Astrocyte (in vitro differentiated cells and primary cell): ENCODE measurements around the gene ZFPM1.

Source experiments
- EZH2 ChIP-seq: IDR thresholded peaks from 2 replicates; pipeline ENCODE4 v1.6.1; 2012; ENCODE audit warnings: mild to moderate bottlenecking, low read length, inconsistent platforms; ENCODE audit not compliant: insufficient read depth
- TF ChIP-seq, protein P1 (sequence below): IDR thresholded peaks from 2 replicates; pipeline ENCODE4 v1.5.1; 2011; ENCODE audit warnings: low read depth, mild to moderate bottlenecking, inconsistent platforms, low read length, moderate library complexity; ENCODE audit not compliant: insufficient read depth

DNA sequence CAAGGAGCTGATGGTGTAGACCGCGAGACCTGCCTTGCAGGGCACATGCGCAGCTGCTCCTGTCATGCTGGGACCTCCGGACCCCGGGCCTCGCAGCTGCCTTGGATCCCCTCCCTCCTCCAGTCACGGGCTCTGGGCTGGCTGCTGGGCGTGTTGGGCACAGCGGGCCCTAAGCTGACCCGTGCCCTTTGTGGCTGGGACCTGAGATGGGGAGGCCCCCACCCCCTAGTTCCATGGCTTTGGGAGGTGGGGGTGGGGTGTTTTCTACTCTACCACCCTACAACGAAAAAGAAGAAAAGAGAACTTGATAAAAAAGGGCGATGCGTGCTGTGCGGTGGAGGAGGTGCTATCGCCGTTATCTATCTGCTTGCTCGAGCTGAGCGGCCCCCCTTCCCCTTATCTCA lies 14.5 kb downstream of the ZFPM1 start:
- TF ChIP-seq, protein P1, sequence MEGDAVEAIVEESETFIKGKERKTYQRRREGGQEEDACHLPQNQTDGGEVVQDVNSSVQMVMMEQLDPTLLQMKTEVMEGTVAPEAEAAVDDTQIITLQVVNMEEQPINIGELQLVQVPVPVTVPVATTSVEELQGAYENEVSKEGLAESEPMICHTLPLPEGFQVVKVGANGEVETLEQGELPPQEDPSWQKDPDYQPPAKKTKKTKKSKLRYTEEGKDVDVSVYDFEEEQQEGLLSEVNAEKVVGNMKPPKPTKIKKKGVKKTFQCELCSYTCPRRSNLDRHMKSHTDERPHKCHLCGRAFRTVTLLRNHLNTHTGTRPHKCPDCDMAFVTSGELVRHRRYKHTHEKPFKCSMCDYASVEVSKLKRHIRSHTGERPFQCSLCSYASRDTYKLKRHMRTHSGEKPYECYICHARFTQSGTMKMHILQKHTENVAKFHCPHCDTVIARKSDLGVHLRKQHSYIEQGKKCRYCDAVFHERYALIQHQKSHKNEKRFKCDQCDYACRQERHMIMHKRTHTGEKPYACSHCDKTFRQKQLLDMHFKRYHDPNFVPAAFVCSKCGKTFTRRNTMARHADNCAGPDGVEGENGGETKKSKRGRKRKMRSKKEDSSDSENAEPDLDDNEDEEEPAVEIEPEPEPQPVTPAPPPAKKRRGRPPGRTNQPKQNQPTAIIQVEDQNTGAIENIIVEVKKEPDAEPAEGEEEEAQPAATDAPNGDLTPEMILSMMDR: no peak
- TF ChIP-seq EZH2: no peak
